NCI-H748 (cell line): ENCODE results near the gene FHOD3.

Experiments used
- DNase-seq: peaks from one replicate; lab custom pipeline; 2025; ENCODE audit not compliant: unreplicated experiment; lab: John Stamatoyannopoulos, UW

FHOD3 gene

DNA sequence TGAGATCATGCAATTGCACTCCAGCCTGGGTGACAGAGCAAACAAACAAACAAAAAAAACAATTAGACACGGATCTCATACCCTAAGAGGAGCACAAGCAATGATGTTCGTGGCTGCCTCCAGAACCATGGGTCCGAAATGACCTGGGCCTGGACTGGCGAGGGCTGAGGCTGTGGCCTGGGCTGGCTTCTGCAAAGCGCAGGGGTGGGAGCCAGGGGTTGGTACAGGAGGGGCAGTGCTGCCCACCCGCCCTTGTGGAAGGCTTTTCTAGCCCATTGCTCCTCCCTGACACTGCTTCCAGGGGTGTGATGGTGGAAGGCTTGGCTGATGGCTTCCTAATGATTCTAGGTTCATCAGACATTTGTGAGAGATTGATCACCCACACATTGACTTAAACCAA lies 167.8 kb downstream of the FHOD3 start:
- DNase-seq = no peak

DNA sequence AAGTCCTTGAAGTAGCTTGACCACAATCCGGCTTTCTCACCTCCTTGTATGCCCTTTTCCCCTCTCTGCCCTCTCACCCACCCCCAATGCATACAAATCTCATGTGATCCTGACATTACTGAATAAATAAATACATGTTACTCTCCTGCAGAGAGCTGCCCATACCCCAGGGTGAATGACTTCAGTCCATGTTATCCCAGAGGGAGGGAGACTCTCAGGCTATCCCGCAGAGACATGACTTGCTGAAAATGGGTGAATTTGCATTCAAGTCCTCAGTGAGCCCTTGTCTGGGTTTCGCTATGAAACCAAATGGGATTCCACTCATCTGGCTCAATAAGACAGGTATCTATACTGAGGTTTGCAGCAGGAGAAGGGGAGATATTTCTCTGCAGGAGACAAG lies 168.5 kb downstream of the FHOD3 start:
- DNase-seq = no peak

DNA sequence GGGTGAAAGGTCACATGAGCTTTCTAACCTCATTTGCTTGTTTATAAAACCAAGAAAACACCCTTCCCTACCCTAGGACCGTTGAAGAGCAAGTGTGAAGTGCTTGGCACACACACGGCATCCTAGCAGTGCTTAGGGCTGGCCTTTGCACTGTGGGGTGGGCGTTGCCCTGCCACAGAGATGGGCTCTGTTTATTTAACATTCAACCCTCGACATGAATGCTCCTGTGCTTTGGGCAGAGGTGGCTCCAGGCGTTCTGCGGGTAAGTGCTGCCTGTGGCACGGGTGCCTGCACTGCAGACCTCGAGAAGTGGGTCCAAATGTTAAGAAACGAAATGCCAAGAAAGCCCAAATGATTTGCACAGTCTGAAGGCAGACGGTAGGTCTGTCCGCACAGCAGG lies 170.1 kb downstream of the FHOD3 start:
- DNase-seq = no peak

DNA sequence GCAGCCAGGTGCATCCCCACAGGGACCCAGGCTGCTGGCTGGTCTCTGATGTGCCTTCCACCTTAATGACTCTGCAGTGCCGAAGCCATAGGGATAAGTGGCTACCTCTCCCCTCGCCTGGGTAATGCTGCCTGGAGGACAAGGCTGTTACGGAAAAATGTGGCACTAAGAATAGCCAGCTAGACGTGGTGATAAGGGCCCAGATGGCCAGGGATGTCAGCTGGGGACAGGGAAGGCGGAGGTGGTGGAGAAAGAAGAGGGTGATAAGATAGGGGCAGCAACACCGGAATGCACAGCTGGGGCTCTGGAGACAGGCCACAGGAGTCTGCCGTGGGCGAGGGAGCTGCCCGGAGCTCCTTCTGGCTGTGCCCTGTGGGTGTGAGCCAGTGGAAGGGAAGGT lies 170.6 kb downstream of the FHOD3 start:
- no peak for DNase-seq

- DNase-seq = no peak
These were observed 171.9 kb downstream of the FHOD3 start for GRCh38 chr18:36469461-36469860.

DNA sequence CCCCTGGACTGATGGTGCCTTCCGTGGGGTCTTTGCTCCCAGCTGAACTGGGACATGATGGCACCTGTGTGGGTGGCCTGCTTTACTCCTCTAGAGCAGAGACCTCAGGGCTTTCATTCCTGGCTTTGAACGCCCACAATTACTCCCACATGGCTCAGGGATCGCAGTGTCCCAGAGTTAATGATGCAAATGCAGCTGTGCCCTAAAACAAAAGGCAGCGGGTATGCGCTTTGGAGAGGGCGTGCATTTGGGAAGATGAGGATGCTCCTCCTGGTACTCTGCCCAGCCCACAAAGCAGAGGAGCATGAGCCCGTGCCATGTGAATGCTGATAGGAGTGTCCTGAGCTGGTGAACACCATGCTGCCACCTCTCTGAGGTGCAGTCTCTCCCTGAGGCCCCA lies 173.4 kb downstream of the FHOD3 start:
- DNase-seq = no peak

- no peak for DNase-seq
These were observed 173.9 kb downstream of the FHOD3 start for GRCh38 chr18:36471393-36471792.

GRCh38 chr18:36476433-36476832 lies 178.9 kb downstream of the FHOD3 start:
- no peak for DNase-seq

DNA sequence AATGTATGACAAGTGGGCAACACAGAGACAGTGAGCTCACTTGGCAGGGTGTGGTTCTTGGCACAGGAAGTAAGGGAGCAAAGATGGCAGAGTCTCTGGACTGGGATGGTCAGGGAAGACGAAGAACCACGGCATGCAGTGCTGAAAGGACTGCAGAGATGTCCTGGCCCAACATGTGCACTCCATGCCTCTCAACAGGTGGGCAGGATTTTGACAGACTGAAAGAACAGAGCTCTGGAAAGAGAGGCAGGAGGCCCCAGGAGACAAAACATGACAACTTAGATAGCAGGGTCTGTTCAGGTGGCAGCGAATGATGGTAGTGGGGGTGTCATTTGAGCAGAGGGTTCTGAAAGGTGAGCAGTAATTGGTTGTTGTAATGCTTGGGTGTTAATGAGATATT lies 180.3 kb downstream of the FHOD3 start:
- no peak for DNase-seq

- DNase-seq = no peak
These were observed 183.7 kb downstream of the FHOD3 start for GRCh38 chr18:36481201-36481657.

DNA sequence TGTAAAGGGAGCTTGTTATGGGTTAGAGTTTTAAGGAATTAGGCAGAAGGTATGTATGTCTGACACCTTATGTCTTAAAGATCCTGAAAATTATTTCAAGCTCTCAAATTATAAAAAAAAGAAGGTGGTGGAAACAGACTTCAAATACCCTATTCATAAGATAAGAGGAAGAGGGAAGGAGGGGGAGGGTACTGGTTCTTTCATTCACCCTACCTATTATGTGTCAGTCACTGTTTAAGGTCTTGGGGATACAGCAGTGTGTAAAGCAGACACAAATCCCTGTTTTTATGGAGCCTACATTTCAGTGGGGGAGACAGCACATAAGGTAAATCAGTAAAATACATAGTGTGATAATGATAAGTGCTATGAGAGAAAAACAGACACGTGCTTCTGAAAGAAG lies 184.4 kb downstream of the FHOD3 start:
- DNase-seq = no peak

DNA sequence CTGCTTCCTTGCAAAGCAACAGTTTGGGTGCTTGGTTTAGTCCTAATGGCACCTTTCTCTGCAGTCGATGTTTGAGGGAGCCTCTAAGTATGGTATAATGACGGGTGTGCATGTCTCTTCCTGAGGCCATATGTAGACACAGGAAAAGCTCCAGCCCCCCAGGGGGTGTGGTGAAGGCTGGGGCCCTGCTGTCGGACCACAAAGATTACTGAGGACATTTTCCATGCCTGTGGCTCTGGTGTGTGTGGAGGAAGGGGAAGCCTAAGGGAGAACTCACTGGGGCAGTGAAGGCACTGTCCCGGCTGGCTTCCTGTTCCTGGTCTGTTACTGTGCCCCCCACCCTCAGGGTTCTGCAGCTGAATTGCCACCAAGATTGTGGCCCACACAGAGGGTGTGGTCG lies 187.1 kb downstream of the FHOD3 start:
- DNase-seq = no peak

DNA sequence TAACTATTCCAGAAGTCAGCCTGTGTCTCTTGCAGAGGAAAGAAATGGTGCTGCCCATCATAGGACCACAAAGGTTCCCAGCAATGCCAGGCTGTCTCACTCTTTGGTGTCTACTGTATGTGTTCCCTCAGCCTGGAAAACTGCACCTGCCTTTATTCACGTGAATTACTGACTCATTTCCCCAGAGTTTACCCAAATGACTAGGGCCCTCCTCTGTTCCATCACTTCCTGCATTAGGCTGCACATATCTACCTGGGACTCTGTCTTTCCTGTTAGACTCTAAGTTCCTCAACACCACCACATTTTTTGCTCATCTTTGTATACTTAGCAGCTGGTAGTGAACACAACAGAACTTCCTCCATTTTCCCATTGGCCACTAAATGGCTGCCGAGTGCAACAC lies 188.3 kb downstream of the FHOD3 start:
- no peak for DNase-seq

DNA sequence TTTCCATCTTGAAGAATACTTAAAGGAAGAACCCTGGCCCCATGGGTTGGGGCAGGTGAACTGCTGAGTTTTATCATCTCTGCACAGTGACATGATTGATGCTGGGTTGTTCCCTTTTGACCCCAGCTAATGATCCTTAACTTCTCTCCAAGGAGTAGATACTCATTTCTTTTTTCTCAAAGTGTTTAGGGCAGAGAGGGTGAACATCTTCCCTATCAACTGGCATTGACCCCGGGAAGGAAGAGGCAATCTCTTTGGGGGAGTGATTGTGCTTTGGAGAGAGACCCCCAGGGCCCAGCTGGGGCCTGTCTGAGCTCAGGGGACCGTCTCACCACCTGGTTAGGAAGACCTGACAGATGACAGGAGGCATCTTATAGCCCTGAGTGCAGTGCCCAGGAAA lies 190.6 kb downstream of the FHOD3 start:
- DNase-seq = no peak

DNA sequence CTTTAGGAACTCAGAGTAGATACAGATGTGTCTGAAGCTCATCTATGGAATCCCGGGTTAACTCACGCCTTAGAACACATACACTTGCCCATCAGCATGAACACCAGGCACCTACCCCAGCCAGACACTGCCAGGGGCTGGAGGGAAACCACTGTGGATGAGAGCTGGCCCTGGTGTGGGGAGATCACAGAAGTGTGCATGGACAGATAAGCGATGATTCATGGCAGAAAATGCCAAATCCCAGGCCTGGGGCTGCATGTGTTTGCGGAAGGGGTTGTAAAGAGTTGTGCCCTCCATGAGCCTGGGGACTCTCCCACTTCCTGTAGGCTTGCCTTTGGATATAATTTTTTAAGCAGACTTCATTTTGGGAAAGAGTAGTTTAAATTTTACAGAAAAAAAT lies 193.4 kb downstream of the FHOD3 start:
- no peak for DNase-seq

DNA sequence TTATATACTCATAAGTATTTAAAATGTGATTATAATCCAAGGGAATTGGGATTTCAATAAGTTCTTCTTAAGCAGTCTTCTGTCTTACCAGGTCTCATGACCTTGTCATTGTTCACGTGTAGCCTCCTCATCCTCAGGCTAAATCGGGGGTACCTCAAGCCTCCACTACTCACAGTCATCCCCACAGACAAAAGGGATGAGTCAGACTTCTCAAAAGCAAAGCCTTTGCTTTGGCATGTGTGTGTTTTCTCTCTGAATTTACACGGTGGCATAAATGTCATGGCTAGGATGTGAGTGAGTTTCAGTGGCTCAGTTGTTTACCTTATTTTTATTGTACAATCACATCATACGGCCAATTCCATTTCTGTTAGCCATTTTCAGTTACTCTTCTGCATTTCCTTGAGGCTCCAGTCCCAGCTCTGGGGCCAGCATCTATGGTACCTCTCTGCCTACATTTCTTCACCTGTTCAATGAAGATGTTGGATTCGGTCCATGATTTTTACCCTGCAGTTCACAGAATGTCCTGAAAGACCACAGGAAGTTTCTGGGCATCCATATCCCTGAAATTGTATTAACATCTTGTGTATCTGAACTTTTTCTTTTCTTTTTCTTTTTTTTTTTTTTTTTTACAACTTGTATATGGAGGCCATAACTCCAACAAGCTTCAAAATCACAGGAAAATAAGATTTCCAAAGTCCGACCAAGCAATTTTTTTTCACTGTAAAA lies 195.3 kb downstream of the FHOD3 start:
- no peak for DNase-seq

DNA sequence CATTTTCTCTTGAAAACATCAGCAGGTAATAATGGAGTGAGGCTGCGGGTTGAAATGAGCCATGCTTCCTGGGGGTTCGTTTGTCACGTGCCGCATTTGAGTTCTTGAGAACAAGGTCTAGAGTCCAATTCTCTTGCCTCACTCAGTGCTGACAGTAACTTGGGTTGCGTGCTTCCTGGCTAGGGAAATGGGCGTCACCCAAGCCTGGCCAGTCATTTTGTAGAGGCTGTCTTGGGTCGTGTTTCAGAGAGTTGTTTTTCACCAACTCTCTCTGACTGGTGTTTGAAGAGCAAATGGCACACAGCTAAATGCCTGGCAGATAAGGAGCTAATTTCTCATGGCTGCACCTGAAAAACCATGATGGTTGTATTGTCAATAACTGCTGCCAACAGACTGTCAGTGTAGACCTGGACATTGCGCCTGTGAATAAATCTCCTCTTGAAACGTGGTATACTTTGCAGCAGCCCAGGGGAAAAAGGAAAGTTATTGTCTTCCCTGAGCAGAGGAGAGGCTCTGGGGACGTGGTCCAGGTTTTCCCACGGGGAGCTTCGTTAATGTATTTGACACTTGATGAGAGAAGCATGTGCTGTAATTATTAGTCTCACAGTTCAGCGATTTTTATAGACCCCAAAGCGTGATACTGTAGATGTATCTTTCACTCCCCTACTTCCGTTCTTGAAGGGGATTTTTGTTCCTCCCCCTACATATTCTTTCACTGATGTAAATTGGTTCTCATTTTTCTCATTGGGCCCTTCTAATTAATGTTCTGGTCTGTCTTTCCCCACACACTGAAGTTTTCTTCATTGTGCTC lies 196.0 kb downstream of the FHOD3 start:
- peak; percentile 44 for DNase-seq

GRCh38 chr18:36494160-36494437 lies 196.6 kb downstream of the FHOD3 start:
- no peak for DNase-seq

DNA sequence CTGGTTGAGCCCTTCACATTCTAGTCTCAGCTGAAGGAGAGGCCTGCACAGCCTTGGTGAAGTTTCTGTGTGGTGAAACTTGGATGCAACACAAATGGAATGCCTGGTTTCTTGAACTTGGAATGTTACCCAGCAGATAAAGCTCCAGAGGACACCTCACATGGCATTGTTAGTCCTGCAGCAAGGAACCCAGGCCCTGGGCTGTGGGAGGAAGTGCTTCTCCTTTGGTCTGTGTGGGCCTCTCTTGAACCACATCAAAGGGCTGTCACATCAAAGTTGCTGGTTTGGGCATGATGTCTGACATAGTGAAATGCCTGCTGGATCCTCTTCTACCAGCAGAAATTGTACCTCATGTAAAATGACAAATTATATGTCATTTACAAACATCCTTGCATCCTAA lies 198.5 kb downstream of the FHOD3 start:
- no peak for DNase-seq

DNA sequence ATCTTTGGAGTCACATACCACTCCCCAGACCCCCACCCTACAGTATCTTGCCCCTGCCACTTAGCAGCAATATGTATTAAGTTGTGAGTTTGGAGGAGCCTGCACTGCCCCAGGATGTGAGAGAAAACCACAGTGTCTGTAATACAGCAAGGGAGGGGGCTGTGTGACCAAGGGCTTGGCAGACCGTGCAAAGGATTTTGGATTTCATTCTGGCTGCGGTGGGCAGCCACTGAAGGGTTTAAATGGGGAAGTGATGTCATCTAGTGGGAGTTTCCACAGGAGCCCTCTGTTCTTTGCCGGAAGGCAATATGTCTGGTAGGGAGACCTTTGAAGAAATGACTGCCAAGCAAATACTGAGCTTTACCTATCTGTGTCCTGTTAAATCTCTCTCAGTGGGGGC lies 202.4 kb downstream of the FHOD3 start:
- DNase-seq = no peak

DNA sequence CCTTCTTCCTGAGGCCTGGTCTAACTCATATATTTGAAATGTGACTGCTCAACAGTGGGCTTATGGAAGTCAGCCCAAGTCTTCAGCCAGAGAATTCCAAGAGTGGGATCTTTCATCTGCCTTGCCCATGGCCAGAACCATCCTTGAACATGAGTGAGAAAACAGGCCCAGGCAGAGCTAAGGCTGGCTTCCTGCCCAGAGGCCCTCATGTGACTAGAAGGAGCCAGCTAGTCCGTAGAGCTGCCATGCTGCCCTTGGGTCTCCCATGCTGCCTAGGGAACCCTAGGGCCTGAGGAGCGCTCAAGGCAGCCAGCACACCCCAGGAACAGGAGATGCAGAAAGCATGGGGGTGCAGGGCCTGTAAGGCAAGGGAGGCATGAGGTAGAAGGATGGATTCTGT lies 203.6 kb downstream of the FHOD3 start:
- DNase-seq = no peak

DNA sequence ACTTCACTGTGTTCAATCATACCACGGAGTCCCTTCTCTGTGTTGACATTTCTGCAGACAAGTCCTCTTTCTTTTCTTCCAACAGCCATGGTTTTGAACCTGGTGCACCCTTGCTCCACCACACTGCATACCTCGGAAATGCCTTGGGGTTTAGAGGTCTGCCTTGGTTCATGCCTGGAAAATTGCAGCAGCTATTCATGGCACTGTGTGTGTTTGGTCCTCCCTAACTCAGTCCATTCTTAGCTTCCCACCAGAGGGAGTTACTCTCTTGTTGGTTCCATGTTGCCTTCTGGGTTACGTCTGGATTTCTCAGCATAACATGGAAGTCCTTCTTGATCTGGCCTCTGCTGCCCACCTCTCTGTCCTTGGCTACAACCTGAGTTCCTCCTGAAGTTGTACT lies 206.0 kb downstream of the FHOD3 start:
- no peak for DNase-seq

GRCh38 chr18:36504928-36505327 lies 207.4 kb downstream of the FHOD3 start:
- no peak for DNase-seq
